ENCODE data around the gene ADAMTSL5.
"Not testable (repeated sequence)": the region's sequence is repeated elsewhere in the genome, so short reads cannot be mapped to it uniquely, and the experiment has no call there.

Gene ADAMTSL5

GRCh38 chr19:1499231-1499630, 13.6 kb downstream of the ADAMTSL5 start:
- not testable (repeated sequence) for DNase-seq (ENCODE audit: extremely low spot score, insufficient read length, low read depth); FAIRE-seq

- FAIRE-seq (no peak), DNase-seq (ENCODE audit: extremely low spot score, insufficient read length, low read depth) (no peak)
Observed at GRCh38 chr19:1497578-1498235, 15.1 kb downstream of the ADAMTSL5 start.

DNA sequence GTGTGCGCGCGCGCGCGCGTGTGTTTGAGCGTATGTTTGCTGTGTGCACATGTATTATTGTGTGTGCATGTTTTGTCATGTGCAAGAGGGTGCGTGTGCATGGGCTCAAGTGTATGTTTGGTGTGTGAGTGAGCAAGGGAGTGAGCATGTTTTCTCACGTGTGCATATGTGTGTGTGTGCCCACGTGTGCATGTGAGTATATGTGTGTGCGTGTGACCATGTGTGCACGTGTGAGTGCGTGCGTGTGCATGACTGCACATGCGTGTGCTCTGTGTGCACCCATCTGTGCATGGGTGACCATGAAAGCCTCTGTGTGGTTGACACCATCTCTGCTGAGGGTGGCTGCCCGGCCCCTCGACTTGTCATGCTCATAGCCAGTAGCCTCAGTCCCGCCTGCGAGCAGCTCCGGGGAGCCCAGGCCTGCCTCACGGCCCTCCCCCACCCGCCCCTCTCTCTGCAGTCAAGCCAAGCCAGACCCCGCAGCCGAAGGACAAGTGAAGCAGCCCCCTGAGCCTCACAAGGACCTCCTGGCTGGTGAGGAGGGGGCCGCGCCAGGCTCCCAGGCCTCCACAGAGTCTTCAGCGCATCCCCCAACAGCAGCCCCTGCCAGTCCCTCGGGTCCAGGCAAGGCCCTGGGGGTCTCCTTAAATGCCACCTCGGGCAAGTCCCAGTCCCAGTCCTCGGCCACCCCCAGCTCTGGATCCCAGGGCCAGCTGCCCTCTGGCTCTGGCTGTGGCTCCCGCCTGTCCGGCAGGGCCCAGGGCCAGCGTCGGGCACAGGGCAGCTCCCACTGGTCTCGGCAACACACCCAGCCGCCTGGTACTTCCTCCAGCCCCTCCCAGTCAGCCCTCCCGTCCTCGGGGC, 15.9 kb downstream of the ADAMTSL5 start:
- DNase-seq (ENCODE audit: extremely low spot score, insufficient read length, low read depth): no peak
- no peak for FAIRE-seq

GRCh38 chr19:1495799-1496713, 16.8 kb downstream of the ADAMTSL5 start:
- FAIRE-seq (no peak), DNase-seq (ENCODE audit: extremely low spot score, insufficient read length, low read depth) (no peak)

GRCh38 chr19:1495051-1495798, 17.6 kb downstream of the ADAMTSL5 start:
- DNase-seq (ENCODE audit: extremely low spot score, insufficient read length, low read depth) (no peak), FAIRE-seq (no peak)

DNA sequence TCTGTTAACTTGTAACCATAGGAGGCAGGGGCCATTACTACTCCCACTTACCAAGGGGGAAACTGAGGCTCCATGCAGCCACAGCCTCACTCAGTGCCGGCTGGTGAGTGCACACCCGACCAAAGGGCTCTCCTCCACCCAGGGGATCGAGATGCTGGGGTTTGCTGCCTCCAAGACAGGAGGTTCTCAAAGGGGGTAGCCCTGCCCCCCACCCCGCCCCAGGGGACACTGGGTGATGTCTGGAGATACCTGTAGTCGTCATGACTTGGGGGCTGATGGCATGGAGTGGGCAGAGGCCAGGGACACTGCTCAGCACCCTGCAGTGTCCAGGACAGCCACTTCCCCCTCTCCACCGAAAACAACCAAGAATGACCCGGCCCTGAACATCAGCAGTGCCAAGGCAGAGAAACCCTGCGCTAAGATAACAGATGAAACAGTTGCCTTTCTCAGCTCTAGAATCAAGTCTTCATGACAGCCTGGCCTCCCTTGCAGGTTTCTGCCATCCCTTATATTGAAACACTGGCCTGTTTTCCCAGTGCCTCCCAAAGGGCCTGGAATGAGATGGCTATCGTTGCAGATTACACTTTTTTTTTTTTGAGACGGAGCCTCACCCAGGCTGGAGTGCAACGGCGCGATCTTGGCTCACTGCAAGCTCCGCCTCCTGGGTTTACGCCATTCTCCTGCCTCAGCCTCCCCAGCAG, 18.6 kb downstream of the ADAMTSL5 start:
- FAIRE-seq: no peak
- no peak for DNase-seq (ENCODE audit: extremely low spot score, insufficient read length, low read depth)

- DNase-seq (ENCODE audit: extremely low spot score, insufficient read length, low read depth) (no peak), FAIRE-seq (no peak)
Observed at GRCh38 chr19:1492474-1493006, 20.3 kb downstream of the ADAMTSL5 start.

DNA sequence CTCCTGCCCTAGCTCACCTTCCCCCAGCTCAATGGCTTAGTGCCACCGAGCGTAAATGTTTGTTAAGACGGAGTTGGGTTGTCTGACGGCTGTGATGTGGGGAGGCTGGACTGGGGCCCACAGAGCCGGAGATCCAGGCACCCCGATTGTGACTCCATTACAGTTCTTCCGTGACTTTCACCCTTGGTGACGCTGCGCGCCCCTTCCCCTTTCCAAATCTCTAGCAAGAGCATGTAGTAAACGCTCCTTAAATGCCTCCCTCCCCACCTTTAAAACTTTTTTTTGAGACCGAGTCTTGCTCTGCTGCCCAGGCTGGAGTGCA, 21.0 kb downstream of the ADAMTSL5 start:
- DNase-seq (ENCODE audit: extremely low spot score, insufficient read length, low read depth): no peak
- no peak for FAIRE-seq

- FAIRE-seq (no peak), DNase-seq (ENCODE audit: extremely low spot score, insufficient read length, low read depth) (no peak)
Observed at GRCh38 chr19:1491114-1491848, 21.5 kb downstream of the ADAMTSL5 start, which contains the start of gene REEP6. TSS of gene REEP6 (plus strand) at chr19:1491181. CDS start at chr19:1491270, 89 bp downstream.

DNA sequence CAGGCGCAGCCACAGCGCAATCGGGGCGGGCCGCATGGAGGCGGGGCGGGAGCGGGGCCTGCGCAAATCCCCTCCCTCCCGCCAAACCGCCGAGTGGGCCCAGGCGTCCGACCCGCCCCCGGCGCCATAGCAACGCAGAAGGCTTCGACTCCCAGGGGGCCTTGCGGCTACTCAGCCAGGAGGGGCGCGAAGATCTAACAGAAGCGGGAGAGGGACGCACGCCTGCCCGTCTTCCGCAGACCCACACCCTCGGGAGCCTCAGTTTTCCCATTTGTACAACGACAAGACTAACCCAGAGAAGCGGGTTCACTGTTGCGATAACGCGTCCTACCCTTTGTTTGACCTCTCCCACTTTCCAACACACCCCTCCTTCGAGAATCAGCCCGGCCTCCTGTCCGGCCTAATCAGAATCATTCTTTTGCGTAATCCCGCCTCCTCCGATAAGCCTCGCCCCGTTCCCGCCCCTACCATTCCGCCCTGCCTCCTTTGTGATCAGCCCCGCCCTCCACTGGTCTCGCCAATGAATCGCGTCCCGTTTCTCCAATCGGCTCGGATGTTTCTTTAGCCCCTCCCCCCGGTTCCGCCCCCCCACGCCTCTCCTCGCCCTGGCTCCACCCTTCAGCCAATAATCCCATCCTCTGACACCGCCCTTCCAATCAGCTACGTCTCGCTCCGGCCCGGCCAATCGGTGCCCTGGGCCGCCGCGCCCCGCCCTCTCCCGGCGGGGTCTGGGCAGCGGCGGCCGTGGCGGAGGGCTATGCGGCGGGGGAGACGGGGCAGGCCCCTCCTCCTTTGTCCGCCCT, 22.3 kb downstream of the ADAMTSL5 start, which contains the start of gene PCSK4:
Gene PCSK4, minus strand, starts transcription at position 40 of the 803 bp plus-strand sequence. Its CDS starts 4 bp downstream, at position 36.
- FAIRE-seq (peak; percentile 100), DNase-seq (ENCODE audit: extremely low spot score, insufficient read length, low read depth) (peak; percentile 79)

DNA sequence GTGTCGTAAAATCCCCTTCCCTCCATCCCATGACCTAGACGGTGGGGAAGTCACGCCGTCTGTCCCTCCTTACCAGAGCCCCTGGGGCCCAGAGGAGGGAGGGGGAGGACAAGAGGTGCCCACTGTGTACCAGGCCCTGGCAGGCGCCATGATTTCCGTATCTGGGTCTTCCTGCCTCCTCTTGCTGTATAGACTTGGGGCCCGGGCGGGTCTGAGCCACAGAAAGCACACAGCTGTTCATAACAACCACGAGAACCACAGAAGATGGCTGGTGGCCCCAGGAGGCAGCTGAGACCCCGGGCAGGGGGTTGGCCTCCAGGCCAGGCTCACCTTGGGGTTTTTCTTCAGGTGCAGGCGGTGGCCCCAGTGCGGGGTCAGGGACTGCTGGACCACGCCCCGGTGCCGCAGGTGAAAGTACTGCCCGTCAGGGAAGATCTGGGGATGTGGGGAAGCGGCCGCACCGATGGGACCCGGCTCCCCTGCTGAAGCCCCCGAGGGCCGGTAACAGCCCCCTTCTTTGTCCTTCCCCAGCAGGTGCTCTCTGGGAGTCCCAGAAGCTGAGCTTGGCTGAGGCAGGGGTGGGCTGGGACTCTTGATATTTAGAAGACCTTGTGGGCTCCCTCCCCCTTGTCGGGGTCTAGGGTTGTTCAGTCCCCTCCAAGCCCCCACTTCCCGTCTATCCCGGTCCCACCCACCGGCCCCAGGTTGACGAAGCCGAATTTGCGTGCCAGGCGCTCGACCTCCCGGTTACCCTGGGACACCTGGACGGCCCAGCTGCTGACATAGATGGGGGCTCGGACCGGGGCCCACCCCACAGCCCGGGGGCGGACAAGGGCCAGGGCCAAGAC, 23.1 kb downstream of the ADAMTSL5 start:
- DNase-seq (ENCODE audit: extremely low spot score, insufficient read length, low read depth) (no peak), FAIRE-seq (no peak)

DNA sequence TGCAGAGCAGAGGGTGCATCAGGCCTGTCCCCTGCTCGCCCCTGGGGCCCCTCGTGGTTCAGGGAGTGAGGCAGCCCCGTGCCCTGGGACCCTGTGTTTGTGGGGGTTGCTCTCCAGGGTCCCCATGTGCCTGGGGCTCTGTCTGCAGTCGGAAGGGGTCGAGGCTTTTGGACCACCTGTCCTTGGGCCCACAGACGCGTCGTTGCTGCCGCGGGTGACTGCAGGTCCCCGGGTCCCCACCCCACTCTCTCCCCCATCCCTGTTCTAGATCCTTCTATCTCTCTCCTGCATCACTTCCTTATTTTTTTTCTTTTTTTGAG, 24.6 kb downstream of the ADAMTSL5 start:
- DNase-seq (ENCODE audit: extremely low spot score, insufficient read length, low read depth): no peak
- FAIRE-seq: no peak

- FAIRE-seq (no peak), DNase-seq (ENCODE audit: extremely low spot score, insufficient read length, low read depth) (no peak)
Observed at GRCh38 chr19:1487576-1488281, 25.1 kb downstream of the ADAMTSL5 start.

DNA sequence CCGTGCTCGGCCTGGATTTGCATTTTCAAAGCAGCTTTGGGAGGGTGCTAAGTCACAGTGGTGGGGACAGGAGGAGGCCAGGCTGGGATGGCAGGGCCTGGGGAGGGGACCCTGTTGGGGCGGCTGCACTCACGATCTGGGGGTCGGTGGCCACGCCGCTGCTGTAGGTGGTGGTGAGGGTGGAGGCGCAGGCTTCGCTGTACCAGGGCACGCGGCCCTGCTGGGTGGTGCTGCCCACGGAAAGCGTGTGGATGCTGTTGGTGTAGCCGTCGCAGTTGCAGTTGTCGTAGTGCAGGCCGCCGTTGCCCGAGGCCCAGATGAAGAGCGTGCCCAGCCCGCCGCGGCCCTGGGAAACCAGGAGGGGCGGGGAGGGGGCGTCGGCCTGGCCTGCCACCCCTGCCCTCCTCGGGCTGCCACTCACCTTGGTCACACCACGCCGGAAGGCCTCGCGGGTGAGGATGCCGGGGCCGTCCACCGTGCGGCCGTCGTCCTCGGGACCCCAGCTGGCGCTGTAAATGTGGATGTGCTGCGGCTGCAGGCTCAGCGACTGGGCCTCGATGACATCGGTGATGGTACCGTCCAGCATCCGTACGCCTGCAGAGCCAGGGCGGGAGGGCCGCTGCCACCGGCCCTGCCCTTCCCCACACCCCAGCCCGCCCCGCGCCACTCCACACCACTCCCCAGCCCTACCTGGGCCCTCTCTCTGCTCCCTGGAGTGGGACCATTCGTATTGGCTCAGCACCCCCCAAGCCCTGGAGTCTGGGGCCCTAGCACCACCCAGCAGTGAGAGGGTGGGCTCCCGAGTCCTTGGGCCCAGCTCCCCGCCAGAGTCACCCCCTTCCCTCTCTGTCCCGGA, 25.9 kb downstream of the ADAMTSL5 start:
- FAIRE-seq: no peak
- no peak for DNase-seq (ENCODE audit: extremely low spot score, insufficient read length, low read depth)

- no peak for FAIRE-seq
- DNase-seq (ENCODE audit: extremely low spot score, insufficient read length, low read depth): no peak
Observed at GRCh38 chr19:1483979-1484428, 28.8 kb downstream of the ADAMTSL5 start.
